T-cell (primary cell): ENCODE measurements around the gene ZNF398. TPM values are rescaled to one million over a fixed set of nuclear protein-coding genes. Genes with fewer than 3 reads are reported as not detected.
A peak's percentile ranks its signal among the peaks of the same experiment; 100 is the strongest.

ENCODE experiments used
- ATAC-seq, 4 experiments: fragments of 200-7000 bp in 3 of 4; fragments of 150-1000 bp in 1 of 4; cut with Tn5 transposase; replicated peaks in 1 of 4; 1 replicate in 3 of 4; 2 replicates in 1 of 4; pipeline ENCODE4 v1.10.0; 2021; ENCODE audit warnings: moderate library complexity in 3 of 4, mild to moderate bottlenecking in 2 of 4, moderate number of reproducible peaks in 1 of 4
- CTCF ChIA-PET, 2 donors: fragments of 300-600 bp; sonication (Branson Sonifier 250); formaldehyde crosslinking; loops; one replicate each; lab custom pipeline; 2022; ENCODE audit warnings: antibody characterized with exemption in 2 of 2; lab: Charles Lee
- POLR2A ChIA-PET, 2 donors: fragments of 300-600 bp; sonication (Branson Sonifier 250); formaldehyde crosslinking; loops; one replicate each; lab custom pipeline; 2022; ENCODE audit warnings: antibody characterized with exemption in 2 of 2; lab: Charles Lee
- DNase-seq, 35 experiments: peaks; one replicate each; pipeline versions ENCODE4 v3.0.0 to v3.0.0-alpha.2; 2013 to 2023
- H3K27ac ChIP-seq: one replicate; pipeline ENCODE4 v1.5.1; 2013; ENCODE audit warnings: low read length
- H3K27me3 ChIP-seq, 2 experiments: replicated peaks in 1 of 2; 1 replicate in 1 of 2; 2 replicates in 1 of 2; pipeline versions ENCODE4 v1.6.1 to v1.7.0; 2013; ENCODE audit warnings: low read length in 1 of 2, mixed read lengths in 1 of 2; ENCODE audit not compliant: control insufficient read depth in 2 of 2, insufficient read depth in 2 of 2; ENCODE audit errors: extremely low read depth in 1 of 2
- H3K36me3 ChIP-seq, 2 donors: 1 replicate in 1 of 2; 2 replicates in 1 of 2; pipeline versions ENCODE4 v1.6.1 to v1.7.0; 2013; ENCODE audit warnings: low read length in 1 of 2; ENCODE audit not compliant: control insufficient read depth in 2 of 2, insufficient read depth in 1 of 2; ENCODE audit errors: extremely low read depth in 1 of 2
- H3K4me1 ChIP-seq, 2 experiments: 1 replicate in 1 of 2; 2 replicates in 1 of 2; pipeline versions ENCODE4 v1.6.1 to v1.7.0; 2013; ENCODE audit warnings: low read length in 2 of 2, mixed read lengths in 1 of 2; ENCODE audit not compliant: insufficient read depth in 2 of 2, control insufficient read depth in 1 of 2; ENCODE audit errors: extremely low read depth in 1 of 2
- H3K4me3 ChIP-seq, 2 donors: 1 replicate in 1 of 2; 2 replicates in 1 of 2; pipeline versions ENCODE4 v1.5.1 to v1.7.0; 2013; ENCODE audit warnings: mild to moderate bottlenecking in 2 of 2, low read length in 1 of 2, moderate library complexity in 1 of 2; ENCODE audit not compliant: control insufficient read depth in 1 of 2; ENCODE audit errors: extremely low read depth in 1 of 2
- H3K9me3 ChIP-seq: 2 replicates; pipeline ENCODE4 v1.7.0; 2013
- H3K27ac Mint-ChIP-seq, 2 donors: one replicate each; pipeline ENCODE4 v1.8.0; 2020 to 2021; ENCODE audit warnings: mild to moderate bottlenecking in 2 of 2, mixed read lengths in 2 of 2
- H3K27me3 Mint-ChIP-seq, 2 donors: one replicate each; pipeline ENCODE4 v1.8.0; 2021 to 2022; ENCODE audit warnings: mixed read lengths in 2 of 2
- H3K36me3 Mint-ChIP-seq: one replicate; pipeline ENCODE4 v1.8.0; 2021; ENCODE audit warnings: mixed read lengths
- H3K4me1 Mint-ChIP-seq, 3 donors: one replicate each; pipeline ENCODE4 v1.8.0; 2020 to 2022; ENCODE audit warnings: mixed read lengths in 3 of 3, mild to moderate bottlenecking in 1 of 3
- H3K4me3 Mint-ChIP-seq, 3 donors: one replicate each; pipeline ENCODE4 v1.8.0; 2020 to 2022; ENCODE audit warnings: mild to moderate bottlenecking in 3 of 3, mixed read lengths in 3 of 3, moderate library complexity in 3 of 3
- H3K9me3 Mint-ChIP-seq, 3 donors: one replicate each; pipeline ENCODE4 v1.8.0; 2020 to 2022; ENCODE audit warnings: mixed read lengths in 3 of 3
- WGBS: methylation state at CpG from one replicate; pipeline ENCODE4 v1.1.5; 2013; ENCODE audit warnings: missing lambda C conversion rate; ENCODE audit not compliant: insufficient coverage; 5-methylcytosine and 5-hydroxymethylcytosine counted together
- total RNA-seq, 35 experiments: library from RNA in 6 of 35; stranded (reverse) in 6 of 35; fragments of 120-200 nt in 1 of 35; gene quantifications; one replicate each; pipeline versions ENCODE4 v1.2.1 to v1.2.4 and lab custom pipeline; 2013 to 2026

Gene ZNF398
- total RNA-seq, 5 donors from 2014 or later (not counting 1 experiment from before 2014, with no cell fraction given) = 15.1 to 31.0 (median 28.4) TPM

DNA sequence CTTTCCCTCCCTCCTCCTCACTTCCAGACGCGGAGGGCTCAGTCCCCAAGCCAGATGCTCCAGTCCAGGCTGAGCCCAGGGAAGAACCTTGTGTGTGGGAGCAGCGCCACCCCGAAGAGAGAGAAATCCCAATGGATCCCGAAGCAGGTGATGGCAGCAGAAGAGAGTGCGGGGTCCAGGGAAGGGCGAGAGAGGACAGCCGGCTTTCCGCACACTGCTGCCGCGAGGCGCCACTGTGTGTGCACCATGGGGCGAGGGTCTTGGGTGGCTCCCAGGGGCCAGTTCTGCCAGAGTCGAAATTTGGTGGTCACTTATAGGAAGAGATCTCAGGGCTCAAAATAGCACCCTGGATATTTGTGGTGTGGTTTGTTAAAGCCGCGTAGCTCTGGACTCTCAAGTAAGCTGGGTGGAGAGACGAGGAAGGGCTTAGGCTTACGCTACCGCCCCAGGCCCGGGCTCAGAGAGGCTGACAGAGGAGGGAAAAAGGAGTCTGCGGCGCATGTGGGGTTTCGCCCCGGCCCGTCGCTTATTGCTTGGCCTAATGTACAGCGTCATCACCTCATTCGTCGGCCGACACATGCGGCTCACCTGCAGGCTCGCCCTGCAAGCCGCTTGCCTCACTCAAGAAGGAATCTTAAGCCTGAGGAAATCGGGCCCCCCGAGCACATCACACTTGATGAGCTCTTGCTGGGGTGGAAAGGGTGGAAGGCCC is 60.2 kb downstream of the ZNF398 start:
- H3K4me1 Mint-ChIP-seq = peaks cover 0 to 27% (median 16%) of the 10 kb centered on the region in 3 donors
- POLR2A ChIA-PET = no interaction called here

GRCh38 chr7:149209518-149210269 is 62.4 kb downstream of the ZNF398 start:
- Mint-ChIP-seq H3K27ac (peak overlapping the region; percentile 29 to 74), H3K4me1 (peaks cover 0 to 15% (median 7%) of the 10 kb centered on the region in 3 donors), H3K9me3 (no peaks in the 10 kb centered on the region), H3K36me3 (peaks cover 65% of the 10 kb centered on the region), H3K27me3 (no peaks in the 10 kb centered on the region), H3K4me3 (peak overlapping the region in 1 of 3 donors; percentile 28)
- DNase-seq = peak; percentile 21 to 69 (median 50)
- Histone ChIP-seq H3K36me3 (peaks cover 7 to 62% of the 10 kb centered on the region in 2 donors), H3K27me3 (no peaks in the 10 kb centered on the region), H3K27ac (no peak overlapping the region), H3K9me3 (no peaks in the 10 kb centered on the region), H3K4me1 (no peaks in the 10 kb centered on the region), H3K4me3 (no peak overlapping the region)
- CTCF ChIA-PET = no interaction called here
- POLR2A ChIA-PET = no interaction called here
- ATAC-seq = peak; percentile 61 to 94 (median 86)
- WGBS = 31% methylated on average over 5 of the region's 7 CpGs

More for the DNA sequence above, 60.2 kb downstream of the ZNF398 start:
- H3K27me3 ChIP-seq = no peaks in the 10 kb centered on the region
- no peaks in the 10 kb centered on the region for H3K27me3 Mint-ChIP-seq
- peaks cover 71% of the 10 kb centered on the region for H3K36me3 Mint-ChIP-seq
- H3K36me3 ChIP-seq = peaks cover 7 to 63% of the 10 kb centered on the region in 2 donors
- H3K4me1 ChIP-seq = no peaks in the 10 kb centered on the region
- no peak overlapping the region for H3K27ac ChIP-seq
- H3K9me3 Mint-ChIP-seq = no peaks in the 10 kb centered on the region
- no peak overlapping the region for H3K4me3 ChIP-seq
- DNase-seq (no peak), ATAC-seq (no peak)
- H3K27ac Mint-ChIP-seq = no peak overlapping the region
- WGBS = 94% methylated on average over 29 of the region's 35 CpGs
- no peaks in the 10 kb centered on the region for H3K9me3 ChIP-seq
- CTCF ChIA-PET = interaction anchor here (0.7 to 1.0 kb wide), 2 partner anchors 12 to 17 kb away, joined by 3 read pairs; partner anchors contain the start of gene ZNF282 (in 1 of the 2)
- H3K4me3 Mint-ChIP-seq = no peak overlapping the region

- Mint-ChIP-seq H3K4me1 (peaks cover 0 to 15% (median 7%) of the 10 kb centered on the region in 3 donors), H3K36me3 (peaks cover 63% of the 10 kb centered on the region), H3K27me3 (no peaks in the 10 kb centered on the region), H3K4me3 (no peak overlapping the region), H3K27ac (no peak overlapping the region), H3K9me3 (no peaks in the 10 kb centered on the region)
- no peaks in the 10 kb centered on the region for H3K27me3 ChIP-seq
- H3K9me3 ChIP-seq = no peaks in the 10 kb centered on the region
- H3K4me3 ChIP-seq = no peak overlapping the region
- CTCF ChIA-PET = no interaction called here
- no peaks in the 10 kb centered on the region for H3K4me1 ChIP-seq
- no peak overlapping the region for H3K27ac ChIP-seq
- ATAC-seq = no peak
- DNase-seq = no peak
- POLR2A ChIA-PET = no interaction called here
- 98% methylated on average over 9 of the region's 11 CpGs for WGBS
- peaks cover 7 to 70% of the 10 kb centered on the region in 2 donors for H3K36me3 ChIP-seq
Observed at GRCh38 chr7:149210551-149210950, 63.3 kb downstream of the ZNF398 start.

DNA sequence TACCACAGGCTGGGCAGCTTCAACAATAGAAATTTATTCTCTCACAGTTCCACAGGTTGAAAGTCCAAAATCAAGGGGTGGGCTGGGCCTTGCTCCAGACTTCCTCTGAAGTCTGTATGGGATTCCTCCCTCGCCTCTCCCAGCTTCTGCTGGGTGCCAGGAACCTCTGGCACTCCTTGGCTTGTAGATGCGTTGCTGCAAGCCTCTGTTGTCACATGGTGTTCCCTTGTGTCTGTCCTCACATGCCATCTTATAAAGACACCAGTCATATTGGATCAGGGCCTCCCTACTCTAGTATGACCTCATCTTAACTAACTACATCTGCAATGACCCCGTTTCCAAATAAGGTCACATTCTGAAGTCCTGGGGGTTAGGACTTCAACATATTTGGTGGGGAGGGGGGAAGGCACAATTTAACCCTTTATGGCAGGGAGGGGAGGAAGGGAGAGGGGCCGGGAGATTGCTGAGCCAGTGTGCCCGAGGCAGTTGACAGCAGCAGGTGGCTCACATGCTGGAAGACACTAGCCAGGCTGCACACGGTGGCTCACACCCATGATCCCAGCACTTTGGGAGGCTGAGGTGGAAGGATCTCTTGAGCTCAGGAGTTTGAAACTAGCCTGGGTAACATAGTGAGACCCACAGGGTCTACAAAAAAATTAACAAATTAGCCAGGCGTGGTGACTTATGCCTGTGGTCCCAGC is 66.9 kb downstream of the ZNF398 start:
- Mint-ChIP-seq H3K27ac (no peak overlapping the region), H3K4me3 (no peak overlapping the region), H3K36me3 (peaks cover 59% of the 10 kb centered on the region), H3K9me3 (no peaks in the 10 kb centered on the region), H3K27me3 (no peaks in the 10 kb centered on the region), H3K4me1 (peaks cover 0 to 13% (median 7%) of the 10 kb centered on the region in 3 donors)
- Histone ChIP-seq H3K4me3 (no peak overlapping the region), H3K4me1 (no peaks in the 10 kb centered on the region), H3K27me3 (no peaks in the 10 kb centered on the region), H3K36me3 (peaks cover 4 to 82% of the 10 kb centered on the region in 2 donors), H3K9me3 (no peaks in the 10 kb centered on the region), H3K27ac (no peak overlapping the region)
- 90% methylated on average over 5 of the region's 7 CpGs for WGBS
- DNase-seq (no peak), ATAC-seq (no peak)
- ChIA-PET POLR2A (no interaction called here), CTCF (no interaction called here)

DNA sequence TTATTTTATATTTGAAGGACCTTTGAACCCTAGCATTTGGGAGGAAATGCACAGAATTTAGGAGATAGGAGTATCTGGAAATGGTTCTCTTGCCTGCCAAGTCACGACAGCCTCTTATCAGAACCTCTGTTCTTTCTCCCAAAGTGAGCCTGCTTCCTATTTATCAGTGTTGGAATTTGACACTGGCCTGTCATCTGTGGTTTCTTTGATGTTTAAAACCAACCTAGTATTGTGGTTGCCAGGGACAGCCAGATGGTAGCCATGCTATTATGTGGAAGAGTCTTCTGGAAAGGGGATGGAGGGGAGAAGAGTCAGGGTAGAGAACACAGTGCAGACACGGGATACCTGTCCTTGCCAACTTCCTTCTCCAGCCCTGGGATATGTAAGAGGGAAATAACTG is 69.1 kb downstream of the ZNF398 start:
- Histone ChIP-seq H3K36me3 (peaks cover 4 to 77% of the 10 kb centered on the region in 2 donors), H3K4me1 (no peaks in the 10 kb centered on the region), H3K9me3 (no peaks in the 10 kb centered on the region), H3K27ac (no peak overlapping the region), H3K27me3 (no peaks in the 10 kb centered on the region), H3K4me3 (no peak overlapping the region)
- H3K36me3 Mint-ChIP-seq = peaks cover 52% of the 10 kb centered on the region
- CTCF ChIA-PET = no interaction called here
- no peak for ATAC-seq
- no CpG with 5 or more reads among the region's 2 CpGs for WGBS
- H3K4me1 Mint-ChIP-seq = no peaks in the 10 kb centered on the region
- DNase-seq = no peak
- H3K4me3 Mint-ChIP-seq = no peak overlapping the region
- POLR2A ChIA-PET = no interaction called here
- H3K27ac Mint-ChIP-seq = no peak overlapping the region
- no peaks in the 10 kb centered on the region for H3K9me3 Mint-ChIP-seq
- H3K27me3 Mint-ChIP-seq = no peaks in the 10 kb centered on the region

DNA sequence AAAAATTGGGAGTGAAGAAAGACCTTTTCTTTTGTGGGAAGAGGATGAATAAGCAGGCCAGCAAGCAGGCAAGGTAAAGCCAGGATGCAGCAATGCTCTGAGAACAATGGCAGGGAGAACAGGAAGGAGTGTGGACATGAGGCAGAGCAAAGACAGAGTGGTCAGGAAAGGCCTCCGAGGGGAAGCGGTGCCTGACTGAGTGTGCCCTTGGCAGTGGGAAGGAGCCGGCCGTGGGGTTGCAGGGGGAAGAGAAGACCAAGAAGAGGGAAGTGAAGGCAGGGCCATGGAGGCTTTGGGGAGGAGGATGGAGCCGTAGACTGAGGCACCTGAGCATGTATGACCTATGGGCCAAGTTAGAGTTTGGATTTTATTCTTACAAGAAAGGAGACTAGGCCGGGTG is 70.3 kb downstream of the ZNF398 start:
- Histone ChIP-seq H3K27me3 (no peaks in the 10 kb centered on the region), H3K4me1 (no peaks in the 10 kb centered on the region), H3K27ac (no peak overlapping the region), H3K9me3 (no peaks in the 10 kb centered on the region), H3K36me3 (peaks cover 4 to 70% of the 10 kb centered on the region in 2 donors), H3K4me3 (no peak overlapping the region)
- POLR2A ChIA-PET = no interaction called here
- no peak for DNase-seq
- Mint-ChIP-seq H3K36me3 (peaks cover 53% of the 10 kb centered on the region), H3K27ac (no peak overlapping the region), H3K4me1 (no peaks in the 10 kb centered on the region), H3K9me3 (no peaks in the 10 kb centered on the region), H3K27me3 (no peaks in the 10 kb centered on the region), H3K4me3 (no peak overlapping the region)
- WGBS = 100% methylated on average over 6 of the region's 6 CpGs
- CTCF ChIA-PET = no interaction called here
- no peak for ATAC-seq
